GM10266 (cell line): ENCODE results near the gene S1PR5.
A peak's percentile ranks its signal among the peaks of the same experiment; 100 is the strongest.

Experiments
- DNase-seq: peaks from one replicate; pipeline ENCODE4 v3.0.0; 2012; ENCODE audit errors: extremely low spot score
- TF ChIP-seq, protein P1 (sequence below): IDR thresholded peaks from 2 replicates; pipeline ENCODE4 v1.5.1; 2012; ENCODE audit warnings: mild to moderate bottlenecking, low read depth; ENCODE audit not compliant: control insufficient read depth, insufficient read depth; ENCODE audit errors: missing control alignments

Gene S1PR5

DNA sequence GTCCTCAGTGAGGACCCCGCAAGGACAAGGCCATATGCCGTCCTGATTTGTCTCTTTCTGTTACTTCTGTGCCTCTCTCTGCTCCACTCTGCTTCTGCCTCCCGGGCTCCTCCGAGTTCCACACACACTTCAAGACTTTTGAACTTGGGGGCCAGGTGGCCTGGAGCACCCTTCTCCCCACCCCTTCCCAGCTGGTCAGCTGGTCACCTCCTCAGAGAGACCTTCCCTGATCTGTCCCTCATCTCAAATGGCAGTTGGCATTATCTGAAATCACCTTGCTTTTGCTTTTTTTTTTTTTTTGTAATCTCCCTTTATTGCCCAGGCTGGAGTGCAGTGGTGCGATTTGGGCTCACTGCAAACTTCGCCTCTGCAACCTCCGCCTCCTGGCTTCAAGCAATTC lies 2.2 kb upstream of the S1PR5 start:
- TF ChIP-seq, protein P1, sequence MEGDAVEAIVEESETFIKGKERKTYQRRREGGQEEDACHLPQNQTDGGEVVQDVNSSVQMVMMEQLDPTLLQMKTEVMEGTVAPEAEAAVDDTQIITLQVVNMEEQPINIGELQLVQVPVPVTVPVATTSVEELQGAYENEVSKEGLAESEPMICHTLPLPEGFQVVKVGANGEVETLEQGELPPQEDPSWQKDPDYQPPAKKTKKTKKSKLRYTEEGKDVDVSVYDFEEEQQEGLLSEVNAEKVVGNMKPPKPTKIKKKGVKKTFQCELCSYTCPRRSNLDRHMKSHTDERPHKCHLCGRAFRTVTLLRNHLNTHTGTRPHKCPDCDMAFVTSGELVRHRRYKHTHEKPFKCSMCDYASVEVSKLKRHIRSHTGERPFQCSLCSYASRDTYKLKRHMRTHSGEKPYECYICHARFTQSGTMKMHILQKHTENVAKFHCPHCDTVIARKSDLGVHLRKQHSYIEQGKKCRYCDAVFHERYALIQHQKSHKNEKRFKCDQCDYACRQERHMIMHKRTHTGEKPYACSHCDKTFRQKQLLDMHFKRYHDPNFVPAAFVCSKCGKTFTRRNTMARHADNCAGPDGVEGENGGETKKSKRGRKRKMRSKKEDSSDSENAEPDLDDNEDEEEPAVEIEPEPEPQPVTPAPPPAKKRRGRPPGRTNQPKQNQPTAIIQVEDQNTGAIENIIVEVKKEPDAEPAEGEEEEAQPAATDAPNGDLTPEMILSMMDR: no peak
- peak; percentile 7 for DNase-seq

DNA sequence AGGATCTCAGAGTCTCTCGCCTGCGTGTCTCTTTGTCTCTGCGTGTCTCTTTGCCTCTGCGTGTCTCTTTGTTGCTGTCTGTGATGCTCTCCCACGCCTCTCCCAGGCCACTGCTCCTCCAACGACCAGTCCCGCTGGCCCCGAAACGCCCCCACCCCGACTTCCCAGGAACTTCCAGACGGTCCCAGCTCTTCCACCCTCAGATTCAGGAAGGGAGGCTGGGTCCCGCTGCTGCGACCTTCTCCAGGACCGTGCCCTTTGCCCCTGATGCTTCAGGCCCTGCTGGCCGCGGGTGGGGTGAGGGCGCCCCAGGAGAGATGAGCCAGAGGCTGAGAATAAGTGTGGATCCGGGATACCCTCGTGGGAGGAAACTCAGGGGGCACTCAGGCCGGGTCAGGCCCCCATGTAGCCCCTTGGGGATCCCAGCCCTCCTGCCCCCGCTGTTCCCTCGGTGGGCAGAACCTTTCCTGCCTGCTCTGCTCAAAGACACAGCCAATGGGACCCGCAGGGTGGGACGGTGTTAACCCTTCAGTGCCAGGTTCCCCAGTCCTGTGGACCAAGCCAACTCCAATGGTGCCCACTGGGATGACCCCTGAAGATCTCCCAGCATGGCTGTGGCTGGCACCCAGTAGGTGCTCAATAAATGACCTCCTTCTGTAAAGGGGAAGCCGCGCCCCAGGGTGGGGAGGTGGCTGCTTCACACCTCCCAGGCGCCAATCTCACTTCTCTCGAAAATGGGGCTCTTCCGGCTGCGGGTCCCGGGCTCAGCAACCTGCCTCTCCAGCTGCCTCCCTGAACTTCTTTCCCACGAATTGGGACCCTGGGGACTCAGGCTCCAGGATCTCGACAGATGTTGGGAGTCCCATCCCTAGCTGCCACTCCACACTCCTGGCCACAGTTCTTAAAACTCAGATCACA lies 1.5 kb upstream of the S1PR5 start:
- DNase-seq: peak; percentile 47
- TF ChIP-seq, protein P1: no peak

DNA sequence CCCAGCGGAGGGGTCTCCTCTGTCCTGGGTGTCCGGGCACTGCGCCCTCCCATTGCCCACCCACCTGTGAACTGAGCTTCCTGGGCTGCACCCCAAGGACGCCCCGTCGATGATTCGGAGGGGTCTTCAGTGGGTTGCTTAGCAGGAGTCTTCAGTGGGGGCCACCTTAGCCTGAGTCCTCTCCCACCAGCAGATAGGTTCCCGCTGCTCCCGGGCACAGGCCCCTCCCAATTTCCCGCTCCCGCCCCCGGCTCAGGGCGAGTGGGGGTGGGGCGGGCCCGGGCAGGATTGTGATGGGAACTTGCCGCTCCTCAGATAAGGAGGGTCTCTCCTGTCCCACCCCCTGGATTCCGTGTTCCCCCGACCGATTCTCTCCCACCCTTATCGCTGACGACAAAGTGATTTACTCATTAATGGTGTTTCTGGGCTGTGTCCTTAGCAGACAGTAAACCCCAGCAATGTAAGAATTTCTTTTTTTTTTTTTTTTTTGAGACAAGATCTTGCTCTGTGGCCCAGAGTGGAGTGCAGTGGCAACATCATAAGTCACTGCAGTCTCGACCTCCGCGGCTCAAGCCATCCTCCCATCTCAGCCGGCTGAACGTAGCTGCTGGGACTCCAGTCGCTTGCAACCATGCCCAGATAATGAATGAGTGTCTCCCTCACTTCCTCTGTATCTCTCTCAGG lies 655 bp upstream of the S1PR5 start:
- TF ChIP-seq, protein P1: no peak
- DNase-seq: peak; percentile 30

DNA sequence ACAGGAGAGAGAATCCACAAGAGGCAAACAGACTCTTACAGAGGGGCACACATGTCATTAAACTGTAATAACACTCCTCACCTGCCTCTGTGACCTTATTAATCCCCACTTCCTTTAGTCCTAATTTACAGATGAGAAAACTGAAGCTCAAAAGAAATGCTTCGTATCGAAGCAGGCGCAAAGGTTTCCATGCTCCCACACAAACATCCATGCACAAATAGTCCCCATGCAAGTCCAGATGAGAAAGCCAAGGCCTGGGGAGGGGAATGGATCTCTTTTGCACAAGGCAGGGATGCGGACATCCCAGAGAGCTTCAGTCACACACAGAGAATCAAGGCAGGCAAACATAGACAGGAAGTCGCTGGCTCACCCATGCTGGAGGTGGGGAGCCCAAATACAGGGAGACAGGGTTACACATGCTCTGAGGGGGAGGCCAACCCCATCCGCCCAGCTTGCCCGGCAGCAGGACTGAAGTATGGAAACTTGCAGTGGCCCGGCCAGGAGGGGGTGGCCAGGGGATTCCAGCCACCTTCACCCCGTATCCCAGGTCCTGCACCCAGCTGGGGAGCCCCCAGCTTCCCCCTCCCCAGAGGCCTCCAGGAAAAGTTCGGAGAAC lies 468 bp downstream of the S1PR5 start:
- peak; percentile 42 for DNase-seq
- TF ChIP-seq, protein P1: no peak

DNA sequence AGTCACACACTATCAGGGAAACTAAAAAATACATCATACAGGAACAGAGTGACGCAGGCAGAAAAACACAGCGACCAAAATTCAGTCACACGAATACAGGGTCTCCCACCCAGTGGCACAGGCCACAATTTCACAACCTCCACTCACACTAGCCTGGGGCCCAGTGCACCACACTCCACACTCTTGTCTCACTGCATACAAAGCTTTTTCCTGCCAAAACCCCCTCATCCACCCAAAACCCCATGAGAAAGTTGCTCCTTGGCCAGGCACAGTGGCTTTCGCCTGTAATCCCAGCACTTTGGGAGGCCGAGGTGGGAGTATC lies 1.2 kb downstream of the S1PR5 start:
- DNase-seq: no peak
- TF ChIP-seq, protein P1: no peak

DNA sequence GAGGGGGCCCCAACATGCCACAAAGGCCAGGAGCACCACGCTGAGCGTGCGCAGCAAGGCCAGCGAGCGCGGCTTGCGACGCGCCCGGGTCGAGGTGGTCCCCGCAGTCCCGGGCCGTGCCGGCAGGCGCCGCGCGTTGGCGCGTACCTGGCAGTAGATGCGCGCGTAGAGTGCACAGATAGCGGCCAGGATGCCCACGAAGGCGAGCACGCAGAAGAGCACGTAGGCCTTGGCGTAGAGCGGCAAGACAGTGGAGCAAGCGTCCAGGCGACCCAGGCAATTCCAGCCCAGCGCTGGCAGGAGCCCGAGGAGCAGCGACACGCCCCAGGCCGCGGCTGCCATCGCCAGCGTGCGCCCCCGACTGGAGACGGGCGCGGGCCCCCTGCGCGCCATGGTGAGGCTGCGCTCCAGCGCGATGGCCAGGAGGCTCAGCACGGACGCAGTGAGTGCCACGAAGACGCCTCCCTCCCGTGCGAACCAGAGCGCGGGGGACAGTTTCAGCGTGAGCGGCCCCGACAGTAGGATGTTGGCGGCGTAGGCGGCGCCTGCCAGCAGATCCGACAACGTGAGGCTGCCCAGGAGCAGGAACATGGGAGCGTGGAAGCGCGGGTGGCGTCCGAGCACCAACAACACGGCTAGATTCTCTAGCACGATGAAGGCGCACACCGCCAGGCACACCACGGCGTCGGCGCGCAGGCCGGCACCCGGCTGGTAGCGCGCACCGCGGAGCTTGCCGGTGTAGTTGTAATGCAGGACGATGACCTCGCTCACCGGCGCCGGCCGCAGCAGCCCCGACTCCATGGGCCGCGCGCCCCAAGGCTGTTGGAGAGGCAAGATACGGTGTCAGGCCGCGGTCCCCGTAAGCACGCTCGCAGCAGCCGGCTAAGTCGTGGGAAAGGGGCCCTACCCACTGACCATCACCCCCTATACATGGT lies 2.8 kb downstream of the S1PR5 start:
- TF ChIP-seq, protein P1: no peak
- DNase-seq: peak; percentile 44
